Ishikawa (cell line): ENCODE results near the gene ALG14.

Experiments used
- CEBPB ChIP-seq: IDR thresholded peaks from 2 replicates; pipeline ENCODE4 v1.6.1; 2012
- CREB1 ChIP-seq: IDR thresholded peaks from 2 replicates; pipeline ENCODE4 v1.6.1; 2012; ENCODE audit warnings: low read depth
- EGR1 ChIP-seq: IDR thresholded peaks from 2 replicates; pipeline ENCODE4 v1.6.1; 2012
- EP300 ChIP-seq: IDR thresholded peaks from 2 replicates; pipeline ENCODE4 v1.6.1; 2012; ENCODE audit warnings: borderline replicate concordance
- FOXM1 ChIP-seq: IDR thresholded peaks from 2 replicates; pipeline ENCODE4 v1.6.1; 2012; ENCODE audit warnings: low read depth, borderline replicate concordance
- NFIC ChIP-seq: IDR thresholded peaks from 2 replicates; pipeline ENCODE4 v1.6.1; 2012
- RAD21 ChIP-seq: IDR thresholded peaks from 2 replicates; pipeline ENCODE4 v1.6.1; 2012; ENCODE audit warnings: low read depth
- TAF1 ChIP-seq: IDR thresholded peaks from 2 replicates; pipeline ENCODE4 v1.6.1; 2012; ENCODE audit warnings: low read depth, mild to moderate bottlenecking
- TCF12 ChIP-seq: IDR thresholded peaks from 2 replicates; pipeline ENCODE4 v1.6.1; 2012; ENCODE audit warnings: low read depth
- TEAD4 ChIP-seq: IDR thresholded peaks from 2 replicates; pipeline ENCODE4 v1.6.1; 2012
- USF1 ChIP-seq: IDR thresholded peaks from 2 replicates; pipeline ENCODE4 v1.6.1; 2012
- YY1 ChIP-seq: IDR thresholded peaks from 2 replicates; pipeline ENCODE4 v1.6.1; 2012; ENCODE audit warnings: low read depth
- ZBTB7A ChIP-seq: IDR thresholded peaks from 2 replicates; pipeline ENCODE4 v1.6.1; 2012; ENCODE audit warnings: low read depth
- TF ChIP-seq, protein P1 (sequence below): IDR thresholded peaks from 2 replicates; pipeline ENCODE4 v1.6.1; 2012; ENCODE audit warnings: low read depth, mild to moderate bottlenecking
- TF ChIP-seq, protein P2 (sequence below): IDR thresholded peaks from 2 replicates; pipeline ENCODE4 v1.6.1; 2012

The ALG14 gene

GRCh38 chr1:94992161-94992560, 80.6 kb downstream of the ALG14 start:
- TF ChIP-seq EGR1 = no peak

DNA sequence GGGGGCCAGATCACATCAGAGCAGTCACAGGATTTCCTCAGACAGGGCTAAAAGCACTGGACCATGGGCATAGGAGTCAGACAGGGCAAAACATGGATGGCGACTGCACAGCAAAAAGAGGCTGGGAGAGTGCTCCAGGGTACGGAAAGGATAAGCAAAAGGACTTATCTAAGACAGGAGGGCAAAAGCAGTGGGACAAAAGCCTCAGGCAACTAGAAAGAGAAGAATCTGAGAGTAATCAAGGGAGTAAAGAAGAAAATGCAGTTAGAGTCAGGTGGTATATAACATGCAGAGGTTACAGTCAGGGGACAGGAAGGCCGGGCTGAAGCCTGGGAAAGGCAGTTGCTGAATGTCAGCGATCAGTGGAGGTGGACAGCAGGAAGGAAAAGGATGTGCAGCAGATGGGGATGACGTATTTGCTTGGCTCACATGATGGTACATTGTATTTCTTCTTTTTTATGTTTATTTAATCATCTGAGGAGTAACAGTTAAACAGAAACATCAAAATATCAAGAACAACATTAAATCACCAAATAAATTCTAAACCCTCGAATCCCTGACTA, 82.8 kb downstream of the ALG14 start:
- no peak for TF ChIP-seq NFIC
- TF ChIP-seq TAF1 = no peak
- TF ChIP-seq TEAD4 = no peak
- TF ChIP-seq FOXM1 = no peak
- TF ChIP-seq, protein P1, sequence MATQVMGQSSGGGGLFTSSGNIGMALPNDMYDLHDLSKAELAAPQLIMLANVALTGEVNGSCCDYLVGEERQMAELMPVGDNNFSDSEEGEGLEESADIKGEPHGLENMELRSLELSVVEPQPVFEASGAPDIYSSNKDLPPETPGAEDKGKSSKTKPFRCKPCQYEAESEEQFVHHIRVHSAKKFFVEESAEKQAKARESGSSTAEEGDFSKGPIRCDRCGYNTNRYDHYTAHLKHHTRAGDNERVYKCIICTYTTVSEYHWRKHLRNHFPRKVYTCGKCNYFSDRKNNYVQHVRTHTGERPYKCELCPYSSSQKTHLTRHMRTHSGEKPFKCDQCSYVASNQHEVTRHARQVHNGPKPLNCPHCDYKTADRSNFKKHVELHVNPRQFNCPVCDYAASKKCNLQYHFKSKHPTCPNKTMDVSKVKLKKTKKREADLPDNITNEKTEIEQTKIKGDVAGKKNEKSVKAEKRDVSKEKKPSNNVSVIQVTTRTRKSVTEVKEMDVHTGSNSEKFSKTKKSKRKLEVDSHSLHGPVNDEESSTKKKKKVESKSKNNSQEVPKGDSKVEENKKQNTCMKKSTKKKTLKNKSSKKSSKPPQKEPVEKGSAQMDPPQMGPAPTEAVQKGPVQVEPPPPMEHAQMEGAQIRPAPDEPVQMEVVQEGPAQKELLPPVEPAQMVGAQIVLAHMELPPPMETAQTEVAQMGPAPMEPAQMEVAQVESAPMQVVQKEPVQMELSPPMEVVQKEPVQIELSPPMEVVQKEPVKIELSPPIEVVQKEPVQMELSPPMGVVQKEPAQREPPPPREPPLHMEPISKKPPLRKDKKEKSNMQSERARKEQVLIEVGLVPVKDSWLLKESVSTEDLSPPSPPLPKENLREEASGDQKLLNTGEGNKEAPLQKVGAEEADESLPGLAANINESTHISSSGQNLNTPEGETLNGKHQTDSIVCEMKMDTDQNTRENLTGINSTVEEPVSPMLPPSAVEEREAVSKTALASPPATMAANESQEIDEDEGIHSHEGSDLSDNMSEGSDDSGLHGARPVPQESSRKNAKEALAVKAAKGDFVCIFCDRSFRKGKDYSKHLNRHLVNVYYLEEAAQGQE = no peak
- TF ChIP-seq USF1 = no peak
- no peak for TF ChIP-seq CREB1
- TF ChIP-seq TCF12 = no peak
- no peak for TF ChIP-seq CEBPB
- TF ChIP-seq ZBTB7A = no peak
- no peak for TF ChIP-seq EGR1
- TF ChIP-seq, protein P2, sequence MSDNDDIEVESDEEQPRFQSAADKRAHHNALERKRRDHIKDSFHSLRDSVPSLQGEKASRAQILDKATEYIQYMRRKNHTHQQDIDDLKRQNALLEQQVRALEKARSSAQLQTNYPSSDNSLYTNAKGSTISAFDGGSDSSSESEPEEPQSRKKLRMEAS = no peak
- no peak for TF ChIP-seq EP300
- no peak for TF ChIP-seq RAD21
- TF ChIP-seq YY1 = no peak

GRCh38 chr1:94989398-94989797, 83.4 kb downstream of the ALG14 start:
- no peak for TF ChIP-seq YY1
- TF ChIP-seq, protein P1 = no peak
- no peak for TF ChIP-seq EP300
- TF ChIP-seq NFIC = no peak
- no peak for TF ChIP-seq USF1
- no peak for TF ChIP-seq EGR1
- TF ChIP-seq CREB1 = no peak
- TF ChIP-seq TCF12 = no peak
- TF ChIP-seq, protein P2 = no peak
- TF ChIP-seq ZBTB7A = no peak
- no peak for TF ChIP-seq FOXM1
- no peak for TF ChIP-seq TAF1
- TF ChIP-seq TEAD4 = no peak
- TF ChIP-seq CEBPB = no peak
- TF ChIP-seq RAD21 = no peak

- TF ChIP-seq TEAD4 = no peak
Observed at GRCh38 chr1:94988356-94988755, 84.4 kb downstream of the ALG14 start.

DNA sequence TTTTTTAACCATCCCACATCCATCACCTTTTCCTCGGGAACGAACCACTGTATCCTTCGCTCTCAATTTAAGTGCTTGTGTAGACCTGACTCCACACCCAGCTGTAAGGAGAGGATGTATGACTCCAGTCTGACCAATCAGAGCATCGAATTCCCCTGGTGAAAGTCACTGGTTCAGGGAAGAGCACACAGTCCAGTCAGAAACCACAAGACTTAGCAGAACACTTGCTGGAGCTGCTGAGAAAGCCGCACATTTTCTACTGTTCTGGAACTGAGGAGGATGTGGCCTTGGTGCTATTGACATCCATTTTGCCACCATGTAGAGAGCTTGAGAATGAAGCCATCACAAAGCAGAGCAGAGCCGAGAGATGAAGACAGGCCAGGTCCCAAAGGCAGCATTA, 86.0 kb downstream of the ALG14 start:
- TF ChIP-seq TEAD4 = no peak
- no peak for TF ChIP-seq CEBPB
- no peak for TF ChIP-seq CREB1
- no peak for TF ChIP-seq USF1
- TF ChIP-seq, protein P1 = no peak
- TF ChIP-seq, protein P2 = no peak
